ENCODE measurements around the gene SERPINF2.

Gene SERPINF2

GRCh38 chr17:1803280-1803679 lies 60.6 kb downstream of the SERPINF2 start:
- Histone ChIP-seq H3K27ac (ENCODE audit: low read depth, low read length) (no peak overlapping the region), H3K9ac (ENCODE audit: low read depth in 1 of 2, low read length in 2 of 2) (no peak overlapping the region), H3K4me3 (ENCODE audit: low read depth in 1 of 2, low read length in 2 of 2) (no peak overlapping the region), H3K4me1 (ENCODE audit: control insufficient read depth in 1 of 2, insufficient read depth in 2 of 2, low read length in 2 of 2) (peaks cover 10% of the 10 kb centered on the region in 2 donors), H3K36me3 (ENCODE audit: control insufficient read depth in 1 of 2, insufficient read depth in 2 of 2, low read length in 2 of 2) (peaks cover 19% of the 10 kb centered on the region in 2 donors), H3K9me3 (ENCODE audit: control insufficient read depth in 1 of 2, low read length in 2 of 2) (no peaks in the 10 kb centered on the region), H3K27me3 (ENCODE audit: control insufficient read depth in 1 of 2, insufficient read depth in 2 of 2, low read length in 2 of 2) (no peaks in the 10 kb centered on the region)
